Measurements from ENCODE around the gene RPS26. TPM values are rescaled to one million over a fixed set of nuclear protein-coding genes. Genes with fewer than 3 reads are reported as not detected.
A peak's percentile ranks its signal among the peaks of the same experiment; 100 is the strongest.
"Not testable (repeated sequence)": the region's sequence is repeated elsewhere in the genome, so short reads cannot be mapped to it uniquely, and the experiment has no call there.

The RPS26 gene
- total RNA-seq, 1 experiment from 2014 or later = 847 TPM

DNA sequence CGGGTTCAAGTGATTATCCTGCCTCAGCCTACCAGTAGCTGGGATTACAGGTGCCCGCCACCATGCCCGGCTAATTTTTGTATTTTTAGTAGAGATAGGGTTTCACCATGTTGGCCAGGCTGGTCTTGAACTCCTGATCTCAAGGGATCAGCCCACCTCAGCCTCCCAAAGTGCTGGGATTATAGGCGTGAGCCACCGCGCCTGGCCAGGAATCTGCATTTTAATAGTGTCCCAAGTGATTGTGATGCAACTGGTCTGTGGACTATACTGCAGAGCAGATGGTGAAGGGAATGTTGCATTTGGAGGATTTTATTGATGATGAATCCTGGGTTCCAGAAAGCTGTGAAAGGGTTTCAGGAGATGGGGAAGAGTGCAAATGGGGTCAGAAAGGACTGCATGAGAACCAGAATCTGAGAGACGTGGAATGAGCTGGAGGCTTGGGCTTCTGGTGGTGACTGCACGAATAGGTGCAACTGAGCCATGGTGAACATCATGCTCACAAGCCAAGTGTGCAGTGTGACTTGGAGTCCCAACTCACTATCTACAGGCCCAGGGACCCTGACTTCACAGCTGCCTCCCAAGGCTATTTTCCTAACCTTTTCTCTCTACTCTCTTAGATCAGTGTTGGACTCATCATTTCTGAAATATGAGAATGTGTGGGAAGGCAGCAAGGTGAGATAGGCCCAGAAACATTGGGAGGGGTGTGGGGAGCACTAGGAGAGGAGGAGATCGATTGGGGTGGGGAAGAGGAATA is 4.5 kb downstream of the RPS26 start:
- Histone ChIP-seq H3K9me3 (no peaks in the 10 kb centered on the region), H3K36me3 (peaks cover 40% of the 10 kb centered on the region)
- DNase-seq = no peak

GRCh38 chr12:56053407-56053893 is 11.7 kb downstream of the RPS26 start:
- H3K36me3 ChIP-seq = no peaks in the 10 kb centered on the region
- no peaks in the 10 kb centered on the region for H3K27me3 ChIP-seq
- no peak overlapping the region for H3K4me3 ChIP-seq
- no peaks in the 10 kb centered on the region for H3K9me3 ChIP-seq
- no peak for DNase-seq

More for the DNA sequence above, 4.5 kb downstream of the RPS26 start:
- Histone ChIP-seq H3K4me3 (no peak overlapping the region), H3K27me3 (no peaks in the 10 kb centered on the region)

DNA sequence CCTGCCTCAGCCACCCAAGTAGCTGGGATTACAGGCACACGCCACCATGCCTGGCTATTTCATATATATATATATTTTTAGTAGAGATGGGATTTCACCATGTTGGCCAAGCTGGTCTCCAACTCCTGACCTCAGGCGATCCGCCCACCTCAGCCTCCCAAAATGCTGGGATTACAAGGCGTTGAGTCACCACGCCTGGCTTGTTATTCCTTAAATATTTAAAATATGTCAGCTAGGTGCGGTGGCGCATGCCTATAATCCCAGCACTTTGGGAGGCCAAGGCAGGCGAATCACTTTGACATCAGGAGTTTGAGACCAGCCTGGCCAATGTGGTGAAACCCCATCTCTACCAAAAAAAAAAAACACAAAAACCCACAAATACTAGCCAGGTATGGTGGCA is 18.2 kb downstream of the RPS26 start:
- not testable (repeated sequence) for H3K4me3 ChIP-seq, H3K27me3 ChIP-seq, H3K9me3 ChIP-seq, H3K36me3 ChIP-seq
- peak; percentile 74 for DNase-seq

GRCh38 chr12:56061982-56062381 is 20.3 kb downstream of the RPS26 start:
- no peak for DNase-seq
- Histone ChIP-seq H3K36me3 (no peaks in the 10 kb centered on the region), H3K4me3 (no peak overlapping the region), H3K9me3 (no peaks in the 10 kb centered on the region), H3K27me3 (no peaks in the 10 kb centered on the region)

GRCh38 chr12:56062996-56063395 is 21.3 kb downstream of the RPS26 start:
- Histone ChIP-seq H3K4me3 (no peak overlapping the region), H3K9me3 (no peaks in the 10 kb centered on the region), H3K27me3 (no peaks in the 10 kb centered on the region), H3K36me3 (no peaks in the 10 kb centered on the region)
- no peak for DNase-seq

DNA sequence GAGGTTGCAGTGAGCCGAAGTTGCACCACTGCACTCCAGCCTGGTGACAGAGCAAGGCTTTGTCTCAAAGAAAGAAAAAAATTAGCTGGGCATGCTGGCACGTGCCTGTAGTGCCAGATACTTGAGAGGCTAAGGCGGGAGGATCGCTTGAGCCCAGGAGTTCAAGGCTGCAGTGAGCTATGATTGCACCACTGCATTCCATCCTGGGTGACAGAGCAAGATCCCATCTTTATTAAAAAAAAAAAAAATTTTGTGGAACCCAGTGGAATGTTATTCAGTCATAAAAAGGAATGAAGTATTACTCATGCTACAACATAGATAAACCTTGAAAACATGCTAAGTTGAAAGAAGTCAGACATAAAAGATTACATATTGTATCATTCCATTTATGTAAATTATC is 29.9 kb downstream of the RPS26 start:
- peak; percentile 55 for DNase-seq
- Histone ChIP-seq H3K36me3 (no peaks in the 10 kb centered on the region), H3K27me3 (no peaks in the 10 kb centered on the region), H3K9me3 (no peaks in the 10 kb centered on the region), H3K4me3 (no peak overlapping the region)

DNA sequence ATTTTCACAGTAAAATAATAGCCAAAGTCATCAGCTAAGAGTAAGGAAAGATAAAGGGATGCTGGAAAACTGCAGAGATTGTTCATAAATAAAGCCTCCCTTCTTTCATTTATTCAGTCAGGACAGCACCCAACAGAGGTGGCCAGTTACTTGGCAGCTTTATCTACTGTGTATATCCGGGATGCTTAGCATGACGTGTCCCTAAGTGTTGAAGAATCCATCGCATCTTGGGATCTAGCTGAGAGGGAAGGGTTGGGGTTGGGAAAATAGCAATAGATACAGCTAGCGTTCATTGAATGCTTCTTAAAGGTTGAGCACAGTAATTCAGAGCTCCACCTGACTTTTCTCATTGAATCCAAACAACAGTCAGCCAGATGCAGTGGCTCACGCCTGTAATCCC is 32.7 kb downstream of the RPS26 start:
- DNase-seq = no peak
- no peaks in the 10 kb centered on the region for H3K9me3 ChIP-seq
- no peaks in the 10 kb centered on the region for H3K27me3 ChIP-seq
- no peaks in the 10 kb centered on the region for H3K36me3 ChIP-seq
- no peak overlapping the region for H3K4me3 ChIP-seq

DNA sequence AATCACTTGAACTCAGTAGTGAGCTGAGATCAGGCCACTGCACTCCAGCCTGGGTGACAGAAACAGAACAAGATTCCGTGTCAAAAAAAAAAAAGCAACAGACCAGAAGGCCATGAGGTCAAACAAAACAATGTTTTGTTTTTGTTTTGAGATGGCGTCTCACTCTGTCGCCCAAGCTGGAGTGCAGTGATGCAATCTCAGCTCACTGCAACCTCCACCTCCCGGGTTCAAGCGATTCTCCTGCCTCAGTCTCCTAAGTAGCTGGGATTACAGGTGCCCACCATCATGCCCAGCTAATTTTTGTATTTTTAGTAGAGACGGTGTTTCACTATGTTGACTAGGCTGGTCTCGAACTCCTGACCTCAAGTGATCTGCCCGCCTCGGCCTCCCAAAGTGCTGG is 36.2 kb downstream of the RPS26 start:
- H3K4me3 ChIP-seq, H3K27me3 ChIP-seq, H3K9me3 ChIP-seq, H3K36me3 ChIP-seq, DNase-seq: not testable (repeated sequence)

DNA sequence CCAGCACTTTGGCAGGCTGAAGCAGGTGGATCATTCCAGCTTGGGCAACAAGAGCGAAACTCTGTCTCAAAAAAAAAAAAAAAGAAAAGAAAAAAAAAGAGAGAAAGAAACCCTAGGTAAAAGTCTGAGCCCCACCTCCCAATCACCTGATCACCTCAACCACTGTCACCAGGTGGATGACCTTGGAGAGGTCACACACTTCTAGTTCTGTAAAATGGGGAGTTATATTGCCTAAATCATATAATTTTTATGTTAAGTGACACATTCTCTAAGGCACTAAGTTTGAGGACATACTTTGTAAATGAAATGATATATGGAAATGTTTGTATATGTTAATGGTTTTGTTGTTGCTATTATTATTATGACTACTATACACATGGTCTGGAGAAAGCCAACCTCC is 36.7 kb downstream of the RPS26 start:
- no peak for DNase-seq
- H3K9me3 ChIP-seq = no peaks in the 10 kb centered on the region
- H3K4me3 ChIP-seq = peak overlapping the region; percentile 51; the same call in 1 of the 2 replicates
- no peaks in the 10 kb centered on the region for H3K27me3 ChIP-seq
- H3K36me3 ChIP-seq = no peaks in the 10 kb centered on the region

DNA sequence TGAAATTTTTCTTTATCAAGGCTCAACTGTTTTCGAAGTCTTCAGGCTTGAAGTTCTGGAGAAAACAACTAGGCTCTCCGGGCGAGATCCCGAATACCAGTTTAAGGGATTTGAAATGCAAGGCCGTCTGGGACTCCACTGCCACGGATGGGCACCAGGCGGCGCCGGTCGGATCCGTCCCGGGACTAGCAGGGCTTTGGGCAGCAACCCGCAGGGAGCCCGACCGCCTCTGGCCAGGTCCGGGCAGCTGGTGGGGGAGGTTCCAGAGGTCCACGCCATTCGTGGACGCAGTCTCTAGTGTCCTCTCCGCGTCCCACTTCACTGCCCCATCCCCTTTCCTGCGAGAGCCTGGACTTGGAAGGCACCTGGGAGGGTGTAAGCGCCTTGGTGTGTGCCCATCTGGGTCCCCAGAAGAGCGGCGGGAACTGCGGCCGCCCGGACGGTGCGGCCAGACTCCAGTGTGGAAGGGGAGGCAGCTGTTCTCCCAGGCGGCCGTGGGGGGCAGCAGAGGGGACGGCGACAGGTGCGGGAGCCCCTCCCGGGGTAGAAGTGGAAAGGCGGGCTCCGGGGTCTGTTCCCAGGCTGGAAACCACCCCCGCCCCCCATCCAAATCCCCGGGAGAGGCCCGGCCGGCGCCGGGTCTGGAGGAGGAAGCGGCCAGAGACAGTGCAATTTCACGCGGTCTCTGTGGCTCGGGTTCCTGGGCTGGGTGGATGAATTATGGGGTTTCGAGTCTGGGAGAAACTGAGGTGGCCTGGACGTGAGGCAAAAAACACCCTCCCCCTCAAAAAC is 37.4 kb downstream of the RPS26 start:
- no peaks in the 10 kb centered on the region for H3K36me3 ChIP-seq
- H3K27me3 ChIP-seq = no peaks in the 10 kb centered on the region
- peak overlapping the region; percentile 51 for H3K4me3 ChIP-seq
- DNase-seq = peak; percentile 93
- no peaks in the 10 kb centered on the region for H3K9me3 ChIP-seq

DNA sequence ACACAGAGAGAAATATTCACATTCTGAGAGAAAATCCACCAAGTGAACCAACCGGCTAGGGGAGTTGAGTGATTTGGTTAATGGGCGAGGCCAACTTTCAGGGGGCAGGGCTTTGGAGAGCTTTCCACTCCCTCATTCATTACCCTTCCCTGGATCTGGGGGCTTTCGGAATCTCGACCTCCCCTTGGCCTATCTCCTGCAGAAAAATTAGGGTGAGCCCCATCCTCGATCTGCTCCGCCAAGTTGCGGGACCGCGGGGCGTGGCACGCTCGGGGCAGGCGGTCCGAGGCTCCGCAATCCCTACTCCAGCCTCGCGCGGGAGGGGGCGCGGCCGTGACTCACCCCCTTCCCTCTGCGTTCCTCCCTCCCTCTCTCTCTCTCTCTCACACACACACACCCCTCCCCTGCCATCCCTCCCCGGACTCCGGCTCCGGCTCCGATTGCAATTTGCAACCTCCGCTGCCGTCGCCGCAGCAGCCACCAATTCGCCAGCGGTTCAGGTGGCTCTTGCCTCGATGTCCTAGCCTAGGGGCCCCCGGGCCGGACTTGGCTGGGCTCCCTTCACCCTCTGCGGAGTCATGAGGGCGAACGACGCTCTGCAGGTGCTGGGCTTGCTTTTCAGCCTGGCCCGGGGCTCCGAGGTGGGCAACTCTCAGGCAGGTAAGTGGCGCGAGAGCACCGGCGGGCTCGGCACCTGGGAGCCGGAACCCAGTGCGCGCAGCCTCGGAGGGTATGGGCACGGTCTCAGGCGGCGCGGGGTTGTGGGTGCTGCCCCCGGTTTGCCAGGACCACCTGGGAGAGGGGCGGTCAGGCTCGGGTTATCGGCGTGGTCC is 38.2 kb downstream of the RPS26 start, which contains the start of gene ERBB3:
Gene ERBB3 (plus strand): TSS at position 443 of the 833 bp plus-strand sequence. CDS start 136 bp downstream, at position 579.
- H3K27me3 ChIP-seq = no peaks in the 10 kb centered on the region
- peak within 1 kb of the TSS; percentile 51 for H3K4me3 ChIP-seq
- H3K36me3 ChIP-seq = no peaks in the 10 kb centered on the region
- H3K9me3 ChIP-seq = no peaks in the 10 kb centered on the region
- DNase-seq = peak; percentile 91

DNA sequence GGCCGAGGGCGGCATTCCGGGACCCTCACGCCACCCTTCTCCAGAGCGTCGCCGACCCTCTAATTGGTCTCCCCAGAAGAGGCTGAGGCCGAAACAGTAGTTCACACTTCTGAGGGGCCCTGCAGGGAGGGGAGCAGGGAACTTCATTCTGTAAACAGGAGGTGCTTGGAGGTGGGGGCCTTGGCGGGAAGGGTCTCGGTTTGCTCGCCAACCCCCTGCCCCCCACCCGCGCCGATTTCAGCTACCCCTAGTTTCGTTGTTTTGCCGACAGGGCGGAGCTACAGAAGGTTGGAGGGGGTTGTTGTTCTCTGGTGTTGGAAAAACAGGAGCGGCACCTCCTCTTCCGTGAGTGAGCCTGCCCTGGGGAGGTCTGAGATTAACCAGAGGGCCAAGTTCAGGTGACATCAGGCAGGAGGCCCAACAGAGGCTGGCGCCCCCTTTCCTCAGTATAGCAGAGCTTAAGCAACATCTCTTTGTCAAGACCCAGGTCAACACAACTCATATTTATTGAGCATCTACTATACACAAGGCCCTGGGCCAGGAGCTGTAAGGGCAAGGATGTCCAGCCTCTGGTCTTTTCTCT is 38.9 kb downstream of the RPS26 start:
- no peak for DNase-seq
- Histone ChIP-seq H3K9me3 (no peaks in the 10 kb centered on the region), H3K36me3 (no peaks in the 10 kb centered on the region), H3K27me3 (no peaks in the 10 kb centered on the region), H3K4me3 (no peak overlapping the region)

- Histone ChIP-seq H3K9me3 (no peaks in the 10 kb centered on the region), H3K36me3 (no peaks in the 10 kb centered on the region), H3K27me3 (no peaks in the 10 kb centered on the region), H3K4me3 (no peak overlapping the region)
- DNase-seq = no peak
Observed at GRCh38 chr12:56081393-56082347, 40.0 kb downstream of the RPS26 start.

DNA sequence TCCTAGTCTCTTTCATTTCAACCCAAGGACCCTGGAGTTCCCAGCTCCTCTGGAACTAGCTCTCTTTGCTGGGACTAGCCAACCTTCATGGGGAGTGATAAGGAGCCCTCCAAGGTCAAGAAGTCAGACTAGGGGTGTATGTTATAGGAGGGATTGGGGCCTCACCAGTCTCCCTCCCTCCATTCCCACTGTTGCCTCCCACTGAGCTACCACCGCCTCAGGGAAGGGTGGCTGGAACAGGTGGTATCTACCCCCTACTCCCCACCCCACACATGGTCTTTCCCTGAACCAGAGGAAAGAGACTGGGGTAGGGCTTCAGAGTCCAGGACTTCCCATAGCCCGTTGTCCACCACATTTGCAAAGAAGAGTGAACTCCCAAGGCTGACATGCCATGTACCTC is 40.7 kb downstream of the RPS26 start:
- no peaks in the 10 kb centered on the region for H3K36me3 ChIP-seq
- no peak for DNase-seq

GRCh38 chr12:56082967-56083366 is 41.2 kb downstream of the RPS26 start:
- H3K27me3 ChIP-seq = no peaks in the 10 kb centered on the region
- no peak for DNase-seq
- H3K9me3 ChIP-seq = no peaks in the 10 kb centered on the region
- no peaks in the 10 kb centered on the region for H3K36me3 ChIP-seq
- no peak overlapping the region for H3K4me3 ChIP-seq

More for the DNA sequence above, 40.7 kb downstream of the RPS26 start:
- Histone ChIP-seq H3K4me3 (no peak overlapping the region), H3K9me3 (no peaks in the 10 kb centered on the region), H3K27me3 (no peaks in the 10 kb centered on the region)
